NCI-H748 (cell line): ENCODE results near the gene POFUT2.

Experiments
- DNase-seq: peaks from one replicate; lab custom pipeline; 2025; ENCODE audit not compliant: unreplicated experiment; lab: John Stamatoyannopoulos, UW

The POFUT2 gene

GRCh38 chr21:45264146-45264911 lies 23.4 kb downstream of the POFUT2 start:
- DNase-seq, result no peak

DNA sequence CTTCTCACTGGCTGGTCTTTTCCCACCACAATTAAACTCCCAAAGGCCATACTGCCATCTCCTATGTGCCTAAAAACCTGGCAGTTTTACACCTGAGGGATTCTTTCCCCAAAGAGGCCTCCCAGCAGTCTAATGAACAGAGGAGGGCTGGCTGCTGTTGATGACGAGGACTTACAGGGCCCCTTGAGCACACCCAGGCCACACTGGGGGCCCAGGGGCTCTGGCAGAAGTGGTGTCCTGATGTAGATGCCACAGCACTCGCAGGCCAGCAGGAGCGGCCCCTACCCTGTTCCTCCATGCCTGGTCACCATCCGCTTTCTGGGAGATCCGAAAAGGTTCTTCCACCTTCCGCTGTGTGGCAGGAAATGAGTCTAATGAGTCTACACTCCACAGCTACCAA lies 24.2 kb downstream of the POFUT2 start:
- no peak for DNase-seq

- no peak for DNase-seq
Measured at GRCh38 chr21:45262616-45263015, 25.1 kb downstream of the POFUT2 start.

- no peak for DNase-seq
Measured at GRCh38 chr21:45262041-45262581, 25.6 kb downstream of the POFUT2 start.

GRCh38 chr21:45261093-45261492 lies 26.6 kb downstream of the POFUT2 start:
- no peak for DNase-seq

DNA sequence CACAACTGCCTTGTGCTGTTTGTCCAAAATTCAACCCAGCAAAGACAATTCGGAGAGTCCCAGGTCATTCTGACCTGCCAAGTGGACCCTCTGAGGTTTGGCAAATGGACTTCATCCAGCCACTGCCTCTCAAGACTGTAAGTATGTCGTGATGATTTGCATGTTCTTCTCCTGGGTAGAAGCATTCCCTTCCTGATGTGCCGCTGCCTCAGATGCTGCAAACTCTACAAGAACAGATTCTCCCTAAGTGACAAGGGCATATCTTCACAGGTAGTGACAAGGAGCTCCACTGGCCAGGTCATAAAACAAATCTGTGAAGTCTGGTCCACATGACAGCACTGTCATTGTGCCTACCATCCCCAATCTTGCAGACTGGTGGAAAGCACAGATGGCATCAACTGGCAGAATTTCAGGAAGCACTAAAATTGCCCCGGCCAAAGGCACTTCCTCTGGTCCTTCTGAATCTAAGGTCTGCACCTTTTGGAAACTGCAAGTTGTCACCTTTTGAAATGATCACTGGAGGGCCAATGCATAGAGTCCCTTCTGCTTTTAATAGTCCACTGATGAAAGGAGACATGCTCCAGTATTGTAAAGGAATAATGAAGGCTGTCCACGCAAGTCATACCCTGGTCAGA lies 27.4 kb downstream of the POFUT2 start:
- no peak for DNase-seq

- no peak for DNase-seq
Measured at GRCh38 chr21:45259206-45259840, 28.4 kb downstream of the POFUT2 start.

- DNase-seq, result peak; percentile 35
Measured at GRCh38 chr21:45258466-45258865, 29.2 kb downstream of the POFUT2 start.

GRCh38 chr21:45257673-45258341 lies 29.9 kb downstream of the POFUT2 start:
- no peak for DNase-seq

DNA sequence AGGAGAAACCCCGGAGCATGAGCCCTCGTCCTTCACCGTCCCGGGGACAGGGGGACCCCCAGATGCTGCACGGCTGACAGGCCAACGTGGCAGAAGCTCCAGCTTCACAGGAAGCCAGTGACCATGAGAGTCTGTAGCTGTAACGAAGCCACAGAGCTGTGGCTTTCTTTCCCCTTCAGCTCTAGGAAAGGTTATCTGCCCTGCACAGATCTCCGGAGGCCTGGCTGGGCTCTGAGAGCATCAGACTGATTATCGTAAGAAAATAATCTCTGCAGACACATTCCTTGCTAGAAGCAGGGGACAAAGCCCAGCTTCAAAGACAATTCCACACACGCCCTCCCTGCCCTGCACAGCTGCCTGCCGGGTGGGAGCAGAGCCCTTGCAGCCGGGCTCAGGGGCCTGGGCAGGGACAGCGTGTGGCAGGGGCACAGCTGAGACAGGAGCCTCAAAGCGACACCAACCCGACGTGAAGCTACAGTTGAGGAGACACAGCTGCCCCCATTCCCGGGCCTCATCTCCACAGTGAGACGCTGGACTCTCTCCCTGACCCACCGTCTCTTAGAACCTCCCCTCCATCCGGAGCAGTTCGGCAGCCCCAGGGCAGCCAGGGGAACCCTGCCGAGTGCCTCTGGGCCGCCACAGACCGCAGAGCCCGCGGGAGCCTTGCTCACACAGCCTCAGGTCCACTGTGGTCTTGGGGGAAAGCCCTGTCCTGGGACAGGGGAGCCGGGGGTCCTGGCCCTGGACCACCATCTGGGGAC lies 30.6 kb downstream of the POFUT2 start:
- no peak for DNase-seq

DNA sequence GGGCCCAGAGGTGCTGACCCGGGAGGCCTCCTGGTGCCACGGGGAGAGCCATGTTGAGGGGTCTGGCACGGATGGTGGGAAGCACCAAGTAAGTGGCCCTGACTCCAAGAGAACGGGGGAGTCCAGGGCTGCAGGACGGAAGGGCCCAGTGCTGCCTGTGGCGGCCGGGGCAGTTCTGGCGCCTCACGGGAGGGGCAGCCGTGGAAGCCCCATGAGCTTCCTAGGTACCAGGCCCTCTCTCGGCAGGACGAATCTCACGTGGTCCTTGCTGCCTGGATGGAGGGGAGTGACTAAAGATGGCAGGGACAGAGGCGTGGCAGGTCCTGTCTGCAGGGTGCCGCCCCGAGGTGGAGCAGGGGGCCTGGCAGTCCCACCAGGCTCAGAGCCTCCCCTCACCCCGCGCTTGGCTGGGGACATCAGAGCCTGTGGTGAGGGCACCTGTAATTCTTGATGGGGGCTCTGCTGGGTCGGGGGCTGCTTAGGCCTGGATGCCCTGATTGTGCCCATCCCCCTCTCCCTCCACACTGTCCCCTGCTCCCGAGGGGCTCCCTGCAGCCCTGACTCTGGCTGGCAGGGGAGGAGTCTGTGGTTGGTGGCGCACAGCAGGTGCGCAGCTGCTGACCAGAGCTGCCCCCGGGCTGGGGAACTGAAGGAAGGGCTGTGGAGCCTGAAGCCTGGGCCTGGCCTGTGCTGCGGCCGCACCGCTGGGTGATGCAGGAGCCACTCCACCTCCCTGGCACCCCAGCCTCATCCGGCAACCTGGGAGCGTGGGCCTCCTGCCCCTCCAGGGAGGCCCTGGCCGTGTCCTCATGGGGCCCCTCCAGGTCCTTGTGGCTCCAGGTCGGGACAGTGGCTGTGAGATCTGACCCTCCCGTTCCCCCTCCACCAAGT lies 31.4 kb downstream of the POFUT2 start:
- no peak for DNase-seq

- peak; percentile 59 for DNase-seq
Measured at GRCh38 chr21:45255381-45256020, 32.2 kb downstream of the POFUT2 start.

- no peak for DNase-seq
Measured at GRCh38 chr21:45254460-45254930, 33.2 kb downstream of the POFUT2 start.

- DNase-seq, result no peak
Measured at GRCh38 chr21:45253633-45254459, 33.8 kb downstream of the POFUT2 start.

DNA sequence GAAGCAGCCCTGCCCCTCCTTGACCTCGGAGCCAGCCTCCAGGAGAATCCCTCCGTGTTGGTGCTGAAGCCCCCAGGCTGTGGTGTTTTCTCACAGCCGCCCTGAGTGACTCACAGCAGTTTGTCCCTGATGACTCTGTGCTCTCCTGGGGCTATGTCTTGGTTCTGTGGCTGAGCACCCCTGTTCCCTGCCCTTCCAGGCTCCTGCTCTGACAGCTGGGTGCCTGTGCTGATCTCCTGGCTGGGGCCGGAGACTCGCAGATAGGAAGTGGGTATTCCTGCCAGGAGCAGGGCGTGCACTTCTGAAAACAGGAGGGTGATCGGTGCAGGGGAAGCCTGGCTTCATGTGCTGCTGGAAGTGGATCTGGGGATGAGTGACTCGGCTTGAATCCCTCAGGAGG lies 34.5 kb downstream of the POFUT2 start:
- no peak for DNase-seq

GRCh38 chr21:45252448-45252925 lies 35.2 kb downstream of the POFUT2 start:
- no peak for DNase-seq

DNA sequence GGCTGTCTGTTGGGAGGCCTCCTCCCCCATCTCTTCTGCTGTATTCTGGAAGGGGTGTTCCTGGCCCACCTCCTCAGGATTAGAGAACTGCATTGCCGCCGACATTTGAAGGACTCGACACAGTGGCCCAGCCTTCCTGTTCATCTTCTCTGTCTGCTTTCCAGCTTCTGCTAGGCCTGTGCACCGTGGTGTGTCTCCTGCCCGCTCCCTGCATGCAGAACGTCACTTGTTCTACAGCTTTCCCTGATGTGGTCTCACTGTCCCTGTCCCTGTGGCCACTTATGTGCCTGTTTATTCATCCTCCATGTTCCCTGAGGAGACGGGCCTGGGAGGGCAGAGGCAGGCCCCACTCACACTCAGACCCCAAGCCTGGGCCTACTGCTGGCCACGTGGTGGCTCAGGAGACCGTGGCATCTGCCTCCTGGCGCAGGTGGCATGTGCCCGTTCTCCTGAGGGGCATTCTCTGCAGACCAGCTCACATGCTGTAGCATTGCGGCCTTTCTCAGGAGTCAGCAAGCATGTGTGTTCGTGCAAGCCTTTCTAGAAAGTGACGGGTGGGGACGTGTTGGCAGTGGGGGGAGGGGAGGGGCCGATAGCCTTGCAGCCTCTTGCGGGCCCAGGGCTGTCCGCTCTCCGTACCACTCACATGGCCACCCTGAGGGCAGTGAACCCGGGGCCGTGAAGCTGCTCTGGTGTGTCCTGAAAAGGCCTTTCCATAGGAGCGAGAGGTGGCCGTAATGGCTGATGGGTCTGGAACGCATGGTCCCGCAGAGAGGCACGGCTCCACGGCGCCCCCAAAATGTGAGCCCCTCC lies 35.9 kb downstream of the POFUT2 start:
- DNase-seq, result no peak
